Measurements from ENCODE around the gene DNAJC7.

DNA sequence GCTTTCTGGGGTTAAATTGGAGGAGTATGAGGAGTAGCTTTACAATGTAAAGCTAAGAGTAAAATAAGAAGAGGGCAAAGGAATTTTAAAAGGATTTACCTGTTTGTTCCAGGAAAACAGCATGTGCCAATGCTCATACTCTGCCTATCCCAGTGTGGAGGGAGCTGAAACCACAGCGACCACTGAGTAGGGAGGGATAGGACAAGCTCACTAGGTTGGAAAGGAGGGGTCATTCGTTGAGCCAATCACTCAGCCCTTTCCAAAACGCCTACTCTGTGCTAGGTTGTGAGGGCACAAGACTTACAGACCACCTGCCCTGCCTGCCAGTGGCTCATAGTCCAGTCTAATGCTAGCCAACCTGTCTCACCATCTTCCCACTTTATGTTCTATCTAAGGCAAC lies 1.1 kb upstream of the DNAJC7 start:
- TF ChIP-seq, protein P1, sequence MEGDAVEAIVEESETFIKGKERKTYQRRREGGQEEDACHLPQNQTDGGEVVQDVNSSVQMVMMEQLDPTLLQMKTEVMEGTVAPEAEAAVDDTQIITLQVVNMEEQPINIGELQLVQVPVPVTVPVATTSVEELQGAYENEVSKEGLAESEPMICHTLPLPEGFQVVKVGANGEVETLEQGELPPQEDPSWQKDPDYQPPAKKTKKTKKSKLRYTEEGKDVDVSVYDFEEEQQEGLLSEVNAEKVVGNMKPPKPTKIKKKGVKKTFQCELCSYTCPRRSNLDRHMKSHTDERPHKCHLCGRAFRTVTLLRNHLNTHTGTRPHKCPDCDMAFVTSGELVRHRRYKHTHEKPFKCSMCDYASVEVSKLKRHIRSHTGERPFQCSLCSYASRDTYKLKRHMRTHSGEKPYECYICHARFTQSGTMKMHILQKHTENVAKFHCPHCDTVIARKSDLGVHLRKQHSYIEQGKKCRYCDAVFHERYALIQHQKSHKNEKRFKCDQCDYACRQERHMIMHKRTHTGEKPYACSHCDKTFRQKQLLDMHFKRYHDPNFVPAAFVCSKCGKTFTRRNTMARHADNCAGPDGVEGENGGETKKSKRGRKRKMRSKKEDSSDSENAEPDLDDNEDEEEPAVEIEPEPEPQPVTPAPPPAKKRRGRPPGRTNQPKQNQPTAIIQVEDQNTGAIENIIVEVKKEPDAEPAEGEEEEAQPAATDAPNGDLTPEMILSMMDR (conservative IDR thresholded peaks at IDR 0.05; ENCODE audit: low read length), result no peak
- TF ChIP-seq EZH2phosphoT487 (IDR thresholded peaks at IDR 0.05; ENCODE audit: borderline replicate concordance), result no peak

All from Loucy (cell line).